ENCODE measurements around the gene DMBX1. TPM values are rescaled to one million over a fixed set of nuclear protein-coding genes. Genes with fewer than 3 reads are reported as not detected.

The DMBX1 gene
- total RNA-seq, 1 experiment from 2014 or later, result 2.3 TPM

GRCh38 chr1:46517932-46518498 is 28.4 kb downstream of the DMBX1 start:
- no CpG with 5 or more reads among the region's 4 CpGs for WGBS (ENCODE audit: extremely low coverage, insufficient read length, low lambda C conversion rate)

More at GRCh38 chr1:46517932-46518498, 28.4 kb downstream of the DMBX1 start:
- H3K4me1 ChIP-seq (ENCODE audit: insufficient read depth, low read length), result peaks cover 13% of the 10 kb centered on the region; the same call in 1 of the 2 replicates
- H3K9ac ChIP-seq (ENCODE audit: extremely low read depth, insufficient read length, low read length), result no peak overlapping the region
- no peaks in the 10 kb centered on the region for H3K79me1 ChIP-seq (ENCODE audit: insufficient read depth, low read depth, low read length, poor library complexity, severe bottlenecking)
- H3K27ac Mint-ChIP-seq, result no peak overlapping the region; a peak in 2 of 7 replicates
- no peak overlapping the region for H2BK12ac ChIP-seq (ENCODE audit: insufficient read length, low read depth, low read length)
- H3K79me2 ChIP-seq (ENCODE audit: insufficient read depth, low read length), result no peaks in the 10 kb centered on the region
- H3K56ac ChIP-seq (ENCODE audit: insufficient read length, low read depth, low read length), result no peak overlapping the region
- no peak for TF ChIP-seq CTCF (conservative IDR thresholded peaks at IDR 0.05)
- H3K36me3 Mint-ChIP-seq (ENCODE audit: insufficient read depth in 1 of 3, low read depth in 3 of 3), result no peaks in the 10 kb centered on the region
- H2BK120ac ChIP-seq (ENCODE audit: low read depth, low read length, poor library complexity, severe bottlenecking), result no peak overlapping the region
- H3K4ac ChIP-seq (ENCODE audit: low read depth, low read length), result no peak overlapping the region
- no peak overlapping the region for H3K4me2 ChIP-seq (ENCODE audit: insufficient read depth, insufficient read length, low read length)
- no peak overlapping the region for H4K5ac ChIP-seq (ENCODE audit: insufficient read length, low read depth, low read length)
- no peaks in the 10 kb centered on the region; a peak in 1 of 5 replicates for H3K9me3 Mint-ChIP-seq
- no peak overlapping the region for H2BK20ac ChIP-seq (ENCODE audit: low read depth, low read length, poor library complexity, severe bottlenecking)
- H3K27ac ChIP-seq (ENCODE audit: insufficient read length, low read depth, low read length), result no peak overlapping the region
- peaks cover 65 to 79% of the 10 kb centered on the region in 2 experiments for H3K4me1 Mint-ChIP-seq
- H3K14ac ChIP-seq (ENCODE audit: insufficient read depth, low read length), result no peak overlapping the region
- H4K20me1 ChIP-seq (ENCODE audit: control insufficient read depth, insufficient read depth, insufficient read length), result no peaks in the 10 kb centered on the region
- no peak overlapping the region for H4K8ac ChIP-seq (replicated peaks; ENCODE audit: insufficient read length, low read depth, low read length)
- no peak overlapping the region for H4K91ac ChIP-seq (ENCODE audit: insufficient read length, low read depth, low read length)
- H2AK5ac ChIP-seq (ENCODE audit: insufficient read length, low read length), result no peak overlapping the region
- H3K27me3 ChIP-seq (ENCODE audit: insufficient read depth, low read length), result no peaks in the 10 kb centered on the region
- no peak overlapping the region for H2BK5ac ChIP-seq (ENCODE audit: insufficient read length, low read length)
- H3K18ac ChIP-seq (ENCODE audit: insufficient read length, low read depth, low read length), result no peak overlapping the region
- H2AFZ ChIP-seq (ENCODE audit: low read length), result no peak overlapping the region
- no peaks in the 10 kb centered on the region for H3K9me3 ChIP-seq (ENCODE audit: control insufficient read depth, low read depth, low read length)
- no peak for DNase-seq
- H3K23me2 ChIP-seq (ENCODE audit: insufficient read length, low read depth, low read length, poor library complexity, severe bottlenecking), result no peaks in the 10 kb centered on the region
- peaks cover 63% of the 10 kb centered on the region for H3K27me3 Mint-ChIP-seq (ENCODE audit: low read depth)
- H3K23ac ChIP-seq (ENCODE audit: insufficient read length, low read depth, low read length), result no peak overlapping the region
- H3K4me3 Mint-ChIP-seq, result no peak overlapping the region
- no peak overlapping the region for H3T11ph ChIP-seq (ENCODE audit: low read length)
- no peak overlapping the region for H2BK15ac ChIP-seq (ENCODE audit: low read depth, low read length)
